ENCODE data around the gene SDHA.

The SDHA gene

DNA sequence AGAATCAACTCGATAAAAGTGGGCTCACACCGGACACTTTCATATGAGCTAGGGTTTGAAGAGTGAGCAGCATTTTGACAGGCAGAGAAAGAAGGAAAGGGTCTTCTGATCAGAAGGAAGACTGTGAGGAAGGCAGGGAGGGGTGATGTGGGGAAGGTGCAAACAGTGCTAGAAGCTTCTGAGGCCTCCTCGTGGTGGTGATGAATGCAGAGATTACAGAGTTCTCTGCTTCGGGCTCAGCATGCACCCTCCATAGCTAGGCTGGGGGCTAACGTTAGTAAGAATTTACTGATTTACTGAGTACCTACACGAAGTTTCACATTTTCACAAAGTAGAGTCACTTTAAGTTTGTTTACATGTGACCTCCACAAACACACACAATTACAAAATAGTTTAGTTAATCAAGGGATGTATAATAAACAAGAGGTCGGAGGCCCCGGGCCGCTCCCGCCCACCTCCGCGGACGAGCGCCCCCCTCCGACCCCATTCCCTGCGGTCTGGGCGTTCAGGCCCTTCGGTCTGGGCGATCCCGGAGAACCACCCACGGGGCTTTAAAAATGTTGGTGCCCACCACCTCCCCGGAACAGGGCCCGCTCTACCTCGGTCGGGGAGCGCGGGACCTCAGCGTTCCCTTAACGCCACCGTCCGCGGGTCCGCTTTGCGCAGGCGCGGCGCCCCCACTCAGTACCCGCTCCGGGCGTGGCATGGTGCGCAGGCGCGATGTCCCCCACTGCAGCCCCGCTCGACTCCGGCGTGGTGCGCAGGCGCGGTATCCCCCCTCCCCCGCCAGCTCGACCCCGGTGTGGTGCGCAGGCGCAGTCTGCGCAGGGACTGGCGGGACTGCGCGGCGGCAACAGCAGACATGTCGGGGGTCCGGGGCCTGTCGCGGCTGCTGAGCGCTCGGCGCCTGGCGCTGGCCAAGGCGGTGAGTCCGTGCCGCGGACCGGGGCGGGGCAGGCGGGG is at the start of gene SDHA, which contains the start of gene CCDC127:
Gene SDHA, plus strand, starts transcription at position 827 of the 963 bp plus-strand sequence. Its CDS starts 36 bp downstream, at position 863.
Gene CCDC127, minus strand, starts transcription at position 660 of the 963 bp plus-strand sequence. CDS start 1,304 bp downstream, outside the sequence.
- TF ChIP-seq POLR2A (IDR thresholded peaks at IDR 0.05; ENCODE audit: low read length) = peak; percentile 68
- peak; percentile 94 to 97 for DNase-seq

- TF ChIP-seq GATA1 (IDR thresholded peaks at IDR 0.05; ENCODE audit: low read depth, low read length) (no peak), POLR2A (IDR thresholded peaks at IDR 0.05; ENCODE audit: low read length) (no peak)
- DNase-seq = no peak
These were observed 48.9 kb upstream of the SDHA start for GRCh38 chr5:169071-169727.

DNA sequence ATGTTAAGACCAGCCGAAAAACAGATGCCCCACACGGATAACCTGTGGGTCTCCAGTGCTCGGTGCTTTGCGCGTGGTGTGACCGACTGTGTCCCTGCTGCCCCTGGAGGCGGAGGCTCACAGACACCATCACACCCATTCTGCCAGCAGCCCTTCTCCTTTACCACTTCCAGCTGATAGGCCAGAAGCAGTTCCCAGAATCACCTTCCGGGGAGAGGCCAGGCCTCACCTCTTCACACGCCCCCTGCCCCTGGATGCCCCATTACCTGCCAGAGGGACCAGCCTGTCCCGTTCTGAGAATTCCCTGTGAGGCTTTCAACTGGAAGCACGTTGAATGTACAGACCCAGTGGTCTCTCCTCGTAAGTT is 48.4 kb upstream of the SDHA start:
- TF ChIP-seq GATA1 (IDR thresholded peaks at IDR 0.05; ENCODE audit: low read depth, low read length) = no peak
- TF ChIP-seq POLR2A (IDR thresholded peaks at IDR 0.05; ENCODE audit: low read length) = no peak
- DNase-seq = no peak

DNA sequence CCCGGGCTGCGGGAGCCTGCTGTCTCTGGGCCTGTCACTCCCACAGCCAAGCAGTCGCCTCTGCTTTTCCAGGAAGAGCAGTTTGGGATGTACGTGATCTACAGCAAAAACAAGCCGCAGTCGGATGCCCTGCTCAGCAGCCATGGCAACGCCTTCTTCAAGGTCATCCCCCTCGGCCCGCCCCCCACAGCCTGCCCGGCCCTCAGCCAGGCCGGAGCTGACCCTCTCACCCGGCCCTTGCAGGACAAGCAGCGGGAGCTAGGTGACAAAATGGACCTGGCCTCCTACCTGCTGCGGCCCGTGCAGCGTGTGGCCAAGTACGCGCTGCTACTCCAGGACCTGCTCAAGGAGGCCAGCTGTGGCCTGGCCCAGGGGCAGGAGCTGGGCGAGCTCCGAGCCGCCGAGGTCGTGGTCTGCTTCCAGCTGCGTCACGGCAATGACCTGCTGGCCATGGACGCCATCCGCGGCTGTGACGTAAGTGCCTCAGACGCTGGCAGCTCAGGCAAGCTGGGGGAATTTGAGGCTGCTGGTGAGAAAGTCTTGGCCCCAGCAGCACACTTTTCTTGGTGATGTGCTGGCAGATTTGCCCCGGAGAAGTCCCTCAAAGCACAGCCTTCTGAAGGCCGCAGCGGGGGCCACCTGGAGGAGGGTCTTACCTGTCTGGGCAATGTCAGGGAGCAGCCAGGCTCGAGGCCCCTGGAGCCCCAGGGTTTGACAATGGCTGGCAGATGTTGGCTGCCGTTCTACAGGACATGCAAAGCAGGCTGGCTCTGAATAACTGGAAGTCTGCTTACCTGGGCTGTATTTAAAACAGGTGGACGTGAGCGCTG is 46.9 kb upstream of the SDHA start:
- TF ChIP-seq GATA1 (IDR thresholded peaks at IDR 0.05; ENCODE audit: low read depth, low read length) (no peak), POLR2A (IDR thresholded peaks at IDR 0.05; ENCODE audit: low read length) (no peak)
- no peak for DNase-seq

DNA sequence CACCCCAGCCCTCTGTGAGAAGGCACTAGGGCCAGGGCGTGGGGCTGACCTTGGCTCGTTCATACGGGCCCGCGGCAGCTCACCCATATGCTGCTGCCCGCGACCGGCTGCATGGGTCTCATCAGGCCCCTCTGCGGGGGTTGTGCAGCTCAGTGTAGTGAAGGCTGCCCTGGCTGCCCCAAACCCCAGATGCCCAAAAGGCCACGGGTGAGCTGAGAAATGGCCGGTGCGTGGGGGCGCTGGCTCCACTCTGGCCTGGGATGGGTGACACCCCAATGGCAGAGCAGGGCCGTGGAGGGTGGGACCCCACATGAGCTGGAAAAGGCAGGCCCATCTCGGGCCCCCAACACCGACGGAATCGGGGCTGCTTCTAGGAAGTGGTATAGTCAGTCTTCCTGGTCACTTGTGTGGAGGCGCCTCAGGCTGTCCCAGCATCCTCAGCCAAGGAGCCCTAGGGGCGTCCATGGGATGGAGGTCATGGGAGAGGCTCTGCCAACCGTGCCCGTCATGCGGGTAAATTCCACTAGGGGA is 46.3 kb upstream of the SDHA start:
- no peak for TF ChIP-seq POLR2A (IDR thresholded peaks at IDR 0.05; ENCODE audit: low read length)
- TF ChIP-seq GATA1 (IDR thresholded peaks at IDR 0.05; ENCODE audit: low read depth, low read length) = no peak
- no peak for DNase-seq

DNA sequence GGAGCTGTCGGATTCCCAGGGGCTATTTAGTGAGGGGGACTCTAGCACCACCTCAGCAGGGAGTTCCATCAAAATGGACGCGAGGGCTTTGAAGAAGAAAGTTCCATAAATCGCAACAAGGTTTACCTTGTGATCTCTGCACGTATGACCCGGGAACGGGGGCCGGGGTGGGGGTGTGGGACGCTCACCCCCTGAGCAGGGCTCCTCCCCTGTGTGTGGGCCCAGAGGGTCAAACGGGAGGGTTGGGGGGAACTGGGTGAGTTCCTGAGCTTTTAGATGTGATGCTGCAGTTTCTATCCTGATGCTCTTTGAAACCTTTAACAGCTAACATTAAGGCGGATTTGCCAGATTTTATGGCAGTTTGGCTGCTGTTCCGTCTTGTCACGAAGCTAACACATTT is 45.7 kb upstream of the SDHA start:
- TF ChIP-seq POLR2A (IDR thresholded peaks at IDR 0.05; ENCODE audit: low read length) (no peak), GATA1 (IDR thresholded peaks at IDR 0.05; ENCODE audit: low read depth, low read length) (no peak)
- no peak for DNase-seq

DNA sequence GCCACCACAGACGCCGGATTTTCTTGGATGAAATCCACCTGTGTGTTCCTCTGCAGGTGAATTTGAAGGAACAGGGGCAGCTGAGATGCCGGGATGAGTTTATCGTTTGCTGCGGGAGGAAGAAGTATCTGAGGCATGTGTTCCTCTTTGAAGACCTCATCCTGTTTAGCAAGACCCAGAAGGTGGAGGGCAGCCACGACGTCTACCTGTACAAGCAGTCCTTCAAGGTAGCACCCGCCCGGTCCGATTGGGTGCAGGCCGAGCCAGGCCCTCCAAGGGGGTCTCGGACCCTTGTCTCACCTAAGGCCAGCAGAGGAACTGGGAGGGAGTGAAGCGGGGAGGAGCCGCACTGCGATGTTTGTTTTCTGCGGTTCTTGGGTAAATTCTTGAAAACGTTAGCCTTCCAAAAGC is 45.3 kb upstream of the SDHA start:
- no peak for TF ChIP-seq GATA1 (IDR thresholded peaks at IDR 0.05; ENCODE audit: low read depth, low read length)
- TF ChIP-seq POLR2A (IDR thresholded peaks at IDR 0.05; ENCODE audit: low read length) = no peak
- no peak for DNase-seq

DNA sequence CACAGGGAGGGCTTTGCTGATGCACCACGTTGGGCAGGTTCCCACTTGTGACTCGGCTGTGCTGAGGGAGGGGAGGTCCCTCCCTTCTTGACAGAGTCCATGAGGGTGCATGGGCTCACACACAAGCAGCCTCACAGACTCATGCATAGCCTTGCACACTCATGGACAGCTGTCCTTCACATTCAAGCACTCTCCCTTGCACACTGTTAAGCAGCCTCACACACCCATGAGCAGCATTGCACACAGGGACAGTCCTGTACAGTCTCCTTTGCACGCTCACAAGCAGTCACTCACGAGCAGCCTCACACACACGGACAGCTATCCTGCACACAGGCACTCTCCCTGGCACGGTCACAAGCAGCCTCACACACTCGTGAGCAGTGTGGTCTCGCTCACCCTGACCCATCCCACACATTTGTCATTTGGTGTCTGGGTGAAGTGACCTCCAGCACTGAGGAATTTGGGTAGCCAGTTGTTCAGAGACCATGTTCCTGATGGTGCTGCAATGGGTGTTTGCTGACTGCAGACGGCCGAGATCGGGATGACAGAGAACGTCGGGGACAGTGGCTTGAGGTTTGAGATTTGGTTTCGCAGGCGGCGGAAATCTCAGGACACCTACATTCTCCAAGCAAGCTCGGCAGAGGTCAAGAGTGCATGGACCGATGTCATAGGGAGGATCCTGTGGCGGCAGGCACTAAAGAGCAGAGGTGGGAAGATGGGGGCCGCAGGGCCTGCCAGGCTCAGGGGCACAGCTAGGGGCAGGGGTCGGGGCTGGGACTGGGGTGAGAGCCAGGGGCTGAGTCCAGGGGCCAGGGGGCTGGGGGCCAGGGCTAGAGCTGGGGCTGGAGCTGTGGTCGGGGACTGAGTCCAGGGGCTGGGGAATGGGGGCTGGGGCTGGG is 44.5 kb upstream of the SDHA start:
- no peak for TF ChIP-seq POLR2A (IDR thresholded peaks at IDR 0.05; ENCODE audit: low read length)
- TF ChIP-seq GATA1 (IDR thresholded peaks at IDR 0.05; ENCODE audit: low read depth, low read length) = no peak
- DNase-seq = no peak

DNA sequence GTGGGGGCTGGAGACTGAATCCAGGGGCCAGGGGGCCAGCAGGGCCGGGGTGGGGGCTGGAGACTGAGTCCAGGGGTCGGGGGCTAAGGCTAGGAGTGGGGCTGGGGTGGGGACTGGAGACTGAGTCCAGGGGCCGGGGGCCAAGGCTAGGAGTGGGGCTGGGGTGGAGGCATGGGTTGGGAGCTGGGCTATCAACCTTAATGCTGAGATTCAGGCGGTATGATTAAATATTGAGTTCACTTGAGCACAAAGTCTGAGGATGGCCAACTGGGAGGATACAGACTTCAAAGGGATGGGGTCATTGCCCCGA is 43.9 kb upstream of the SDHA start:
- no peak for TF ChIP-seq GATA1 (IDR thresholded peaks at IDR 0.05; ENCODE audit: low read depth, low read length)

GRCh38 chr5:174876-175465 is 43.1 kb upstream of the SDHA start:
- DNase-seq = no peak
- TF ChIP-seq POLR2A (IDR thresholded peaks at IDR 0.05; ENCODE audit: low read length) (no peak), GATA1 (IDR thresholded peaks at IDR 0.05; ENCODE audit: low read depth, low read length) (no peak)

More for the DNA sequence above, 43.9 kb upstream of the SDHA start:
- no peak for DNase-seq

DNA sequence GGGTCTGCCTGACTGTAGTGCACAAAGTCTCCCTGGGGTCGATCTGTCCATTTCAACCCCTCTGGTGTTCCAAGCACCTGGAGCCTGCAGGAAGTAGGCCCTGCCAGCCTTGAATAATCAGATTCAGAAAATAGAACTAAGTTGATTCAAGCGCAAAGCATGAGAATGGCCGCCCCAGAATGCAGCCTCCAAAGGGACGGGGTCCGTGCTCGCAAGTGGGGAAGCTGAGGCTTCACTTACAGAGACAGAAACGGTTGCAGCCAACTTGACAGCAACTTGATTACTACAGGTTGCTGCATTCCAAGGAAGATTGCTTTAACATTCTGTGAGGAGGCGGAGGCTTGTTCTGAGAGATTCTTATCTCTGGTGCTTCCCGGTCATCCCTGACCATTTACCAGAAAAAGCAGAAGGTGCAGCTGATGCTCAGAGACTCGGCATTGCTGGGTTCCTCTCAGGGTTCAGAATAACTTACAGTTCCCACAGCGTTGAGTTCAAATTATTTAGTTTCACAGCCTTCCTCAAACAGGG is 41.8 kb upstream of the SDHA start:
- no peak for DNase-seq
- TF ChIP-seq GATA1 (IDR thresholded peaks at IDR 0.05; ENCODE audit: low read depth, low read length) (no peak), POLR2A (IDR thresholded peaks at IDR 0.05; ENCODE audit: low read length) (no peak)

GRCh38 chr5:178110-178509 is 40.0 kb upstream of the SDHA start:
- TF ChIP-seq POLR2A (IDR thresholded peaks at IDR 0.05; ENCODE audit: low read length) = no peak
- TF ChIP-seq GATA1 (IDR thresholded peaks at IDR 0.05; ENCODE audit: low read depth, low read length) = no peak
- DNase-seq = no peak
